Stimulated activated CD8-positive, alpha-beta memory T cell treated with anti-CD3 and anti-CD28 coated beads, Interleukin-15, amount 100 ng/mL, for 1 hour (primary cell): ENCODE data around the gene L3MBTL4.
"Not testable (repeated sequence)": the region's sequence is repeated elsewhere in the genome, so short reads cannot be mapped to it uniquely, and the experiment has no call there.

Source experiments
- DNase-seq: peaks from one replicate; pipeline ENCODE4 v3.0.0-alpha.2; 2020; ENCODE audit warnings: low read depth

Gene L3MBTL4

GRCh38 chr18:6414723-6415417 is at the start of gene L3MBTL4:
Gene L3MBTL4, minus strand, starts transcription at chr18:6414911. Its CDS starts 103,286 bp downstream, at chr18:6311625.
- DNase-seq = no peak

DNA sequence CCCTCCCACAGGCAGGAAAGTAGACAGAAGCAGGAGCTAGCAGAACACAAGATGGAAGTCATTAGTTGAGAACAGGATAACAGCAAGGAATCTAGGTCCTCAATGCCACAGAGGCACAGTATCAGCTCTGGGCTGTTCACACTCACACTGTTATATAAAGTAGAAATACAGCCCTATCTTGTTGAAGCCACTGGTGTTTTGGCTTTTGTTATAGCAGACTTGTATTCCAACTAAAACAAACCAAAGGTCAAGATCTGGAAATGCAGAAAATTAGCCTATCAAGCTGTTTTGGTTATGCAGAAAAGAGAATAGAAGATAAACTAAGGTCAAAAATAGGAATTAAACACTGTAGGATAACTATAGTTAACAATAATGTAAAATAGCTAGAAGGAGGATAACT is 37.5 kb upstream of the L3MBTL4 start:
- no peak for DNase-seq

DNA sequence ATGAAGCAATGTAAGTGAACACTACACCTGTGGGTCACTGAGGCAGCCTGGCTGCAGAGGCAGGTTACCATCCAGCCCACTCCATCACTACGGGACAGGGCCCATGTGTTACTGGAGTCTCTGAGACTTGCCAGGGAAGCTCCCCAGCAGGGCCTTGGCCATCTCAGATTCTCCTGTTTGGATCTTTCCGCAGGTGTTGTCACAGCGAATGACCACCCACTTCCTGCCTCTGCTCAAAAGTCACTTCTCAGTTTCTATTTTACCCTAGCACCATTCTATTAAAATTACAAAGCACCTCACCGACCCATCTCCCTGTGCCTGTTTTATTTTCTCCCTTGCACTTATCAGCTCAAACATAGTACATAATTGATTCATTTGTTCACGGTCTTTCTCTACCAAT is 34.5 kb upstream of the L3MBTL4 start:
- no peak for DNase-seq

- DNase-seq = no peak
Measured at GRCh38 chr18:6444466-6445228, 29.9 kb upstream of the L3MBTL4 start.

- DNase-seq = no peak
Measured at GRCh38 chr18:6441200-6441599, 26.5 kb upstream of the L3MBTL4 start.

DNA sequence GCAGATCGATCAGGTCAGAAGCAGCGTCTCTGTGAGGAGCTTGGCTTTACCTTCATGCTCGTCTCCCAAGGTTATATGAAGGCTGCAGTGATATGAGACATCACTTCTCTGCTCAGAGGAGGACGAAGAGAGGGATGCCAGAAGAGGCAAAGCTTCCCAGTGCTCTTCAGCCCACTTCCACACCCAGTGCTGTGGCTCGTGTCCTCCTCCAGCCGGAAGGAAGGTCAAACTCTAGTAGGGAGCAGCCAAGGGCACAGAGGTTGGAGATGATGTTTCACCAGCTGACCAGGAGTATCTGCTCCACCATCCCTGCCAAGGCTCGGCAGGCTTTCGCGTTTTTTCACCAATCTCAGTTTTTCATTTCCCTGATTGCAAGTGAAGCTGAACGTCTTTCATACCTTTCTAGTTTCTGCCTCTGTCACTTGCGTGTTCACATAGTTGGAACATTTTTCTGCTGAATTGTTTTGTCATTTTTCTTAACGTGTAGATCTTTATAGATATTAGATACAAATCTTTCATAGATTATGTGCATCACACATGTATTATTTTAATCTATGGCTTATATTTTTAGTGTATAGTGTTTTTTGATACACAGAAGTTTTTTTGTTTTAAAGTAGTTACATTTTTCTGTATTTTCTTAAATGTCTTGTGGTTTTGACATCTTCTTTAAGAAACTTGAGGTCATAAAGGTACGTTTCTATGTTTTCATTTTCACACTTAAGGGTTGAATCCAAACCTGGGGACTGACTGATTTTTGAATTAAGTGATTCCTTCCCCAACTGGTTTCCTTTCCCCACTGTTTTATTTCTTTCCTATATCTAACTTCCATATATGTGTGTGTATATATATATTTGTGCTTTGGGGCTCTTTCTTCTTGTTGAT is 23.5 kb upstream of the L3MBTL4 start:
- no peak for DNase-seq

DNA sequence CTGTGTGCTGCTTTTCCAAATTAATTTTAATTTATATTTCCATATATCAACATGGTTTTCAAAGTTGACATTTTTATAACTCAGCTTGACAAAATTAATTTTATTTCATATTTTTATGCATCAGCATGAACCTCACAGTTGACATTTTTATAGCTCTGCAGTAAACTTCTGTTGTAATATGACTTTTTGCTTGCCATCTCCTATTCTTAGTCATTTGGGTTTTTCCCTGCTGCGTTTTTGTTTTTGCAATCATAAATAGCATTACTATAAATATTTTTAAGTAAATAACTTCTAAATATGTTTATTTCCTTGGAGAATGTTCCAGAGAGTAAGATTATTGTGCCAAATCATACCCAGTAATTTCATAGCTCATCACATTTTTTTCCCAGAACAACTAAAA is 21.0 kb upstream of the L3MBTL4 start:
- DNase-seq = no peak

DNA sequence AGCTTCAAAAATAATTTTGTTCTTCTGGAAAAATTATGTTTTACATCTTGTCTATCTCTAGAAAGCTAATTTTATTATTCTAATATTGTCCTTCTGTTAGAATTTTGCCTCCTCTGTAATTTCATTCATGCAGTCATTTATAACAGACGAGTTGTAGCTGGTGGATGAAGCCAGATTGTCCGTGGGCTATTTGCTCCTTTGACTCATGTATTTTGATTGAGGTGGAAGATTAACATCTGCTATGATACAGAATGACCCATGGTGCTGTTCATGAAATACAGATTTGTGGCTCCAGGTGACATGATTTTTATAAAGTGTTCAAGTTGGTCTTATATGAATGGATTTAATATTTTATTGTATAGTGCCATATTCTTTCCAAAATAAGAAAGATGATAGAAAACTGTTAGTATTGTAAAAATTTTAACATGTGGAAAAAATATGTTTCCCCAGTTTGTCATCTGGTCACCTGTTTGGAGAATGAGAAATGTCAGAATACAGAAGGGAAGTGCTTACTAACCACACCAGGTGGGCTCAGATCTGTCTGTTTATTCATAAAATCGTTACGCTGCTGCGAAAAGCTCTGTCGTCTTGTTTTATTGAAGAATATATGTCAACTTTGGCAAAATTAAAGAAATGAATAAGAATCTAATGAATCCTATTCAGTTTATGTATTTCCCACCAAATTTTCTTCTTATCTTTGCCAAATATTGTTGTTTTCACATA is 20.4 kb upstream of the L3MBTL4 start:
- no peak for DNase-seq

- DNase-seq = no peak
Measured at GRCh38 chr18:6434481-6434880, 19.8 kb upstream of the L3MBTL4 start.

DNA sequence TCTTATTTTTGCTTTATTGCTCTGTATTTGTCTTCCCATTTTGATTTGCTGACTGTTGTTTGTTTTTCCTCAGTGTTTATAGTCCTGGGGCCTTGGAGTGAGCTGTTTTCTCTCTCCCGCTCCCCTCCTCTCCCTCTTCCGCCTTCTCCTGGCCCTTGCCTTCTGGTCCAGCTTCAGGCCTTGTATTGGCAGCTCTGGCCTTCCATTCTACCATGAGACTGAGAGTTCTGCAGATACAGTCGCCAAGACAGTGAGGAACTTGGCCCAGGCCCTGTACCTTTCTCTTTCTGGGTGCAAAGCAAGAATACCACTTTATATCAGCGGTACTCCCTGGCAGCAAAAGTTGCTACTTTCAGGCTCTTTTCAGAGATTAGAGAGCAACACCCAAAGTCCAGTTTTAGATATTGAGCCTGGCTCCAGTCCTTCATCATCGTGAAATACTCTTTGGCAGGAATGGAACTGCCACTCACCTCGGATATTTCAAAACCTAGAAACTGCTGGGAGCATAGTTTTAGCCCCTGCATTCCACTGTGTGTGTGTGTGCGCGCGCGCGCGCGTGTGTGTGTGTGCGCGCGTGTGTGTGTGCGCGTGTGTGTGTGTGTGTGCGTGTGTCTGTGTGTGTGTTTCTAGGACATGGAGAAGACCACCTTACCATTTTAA is 17.1 kb upstream of the L3MBTL4 start:
- DNase-seq = no peak

DNA sequence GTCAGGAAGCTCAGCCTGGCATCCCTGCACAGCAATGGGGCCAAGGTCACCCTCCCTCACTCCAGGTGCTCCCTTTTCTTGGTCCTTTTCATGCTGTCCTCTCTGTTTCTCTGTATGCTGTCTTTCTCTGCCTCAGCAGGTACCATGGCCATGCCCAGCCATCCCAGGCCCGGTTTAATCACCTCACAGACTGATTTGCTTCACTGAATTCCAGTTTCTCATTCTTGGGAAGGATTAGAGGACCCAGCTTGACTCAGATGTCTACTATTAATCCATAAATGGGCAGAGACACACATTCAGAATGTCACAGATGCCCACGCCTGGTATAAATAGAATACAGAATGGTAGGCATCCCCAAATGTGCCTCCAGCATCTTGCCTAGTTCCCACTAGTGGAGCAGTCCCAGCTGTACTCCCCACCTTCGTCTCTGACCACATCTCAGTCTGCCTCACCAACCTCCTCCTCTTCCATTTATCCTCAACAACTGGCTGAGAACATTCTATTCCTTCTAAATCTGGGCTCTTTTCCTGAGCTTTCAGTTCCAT is 14.2 kb upstream of the L3MBTL4 start:
- DNase-seq = no peak

GRCh38 chr18:6427286-6427685 is 12.6 kb upstream of the L3MBTL4 start:
- DNase-seq = no peak

DNA sequence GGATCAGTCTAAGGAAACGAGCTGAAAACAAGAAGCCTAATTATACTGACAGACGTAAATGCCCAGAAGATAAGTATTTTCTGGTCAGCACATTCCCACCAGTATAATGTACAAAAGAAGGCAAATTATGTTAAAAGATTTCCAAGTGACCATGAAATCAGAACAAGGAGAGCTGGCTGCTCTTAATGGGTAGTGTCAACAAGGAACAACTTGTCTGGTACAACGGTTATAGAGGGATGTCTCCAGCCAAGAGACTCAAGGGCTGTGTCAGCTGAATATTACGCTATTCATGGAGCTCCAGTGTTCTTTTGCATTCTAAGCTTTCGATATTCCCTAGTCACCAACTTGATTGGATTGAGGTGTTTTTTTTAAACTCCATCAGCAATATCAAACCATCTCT is 8.6 kb upstream of the L3MBTL4 start:
- DNase-seq = no peak

DNA sequence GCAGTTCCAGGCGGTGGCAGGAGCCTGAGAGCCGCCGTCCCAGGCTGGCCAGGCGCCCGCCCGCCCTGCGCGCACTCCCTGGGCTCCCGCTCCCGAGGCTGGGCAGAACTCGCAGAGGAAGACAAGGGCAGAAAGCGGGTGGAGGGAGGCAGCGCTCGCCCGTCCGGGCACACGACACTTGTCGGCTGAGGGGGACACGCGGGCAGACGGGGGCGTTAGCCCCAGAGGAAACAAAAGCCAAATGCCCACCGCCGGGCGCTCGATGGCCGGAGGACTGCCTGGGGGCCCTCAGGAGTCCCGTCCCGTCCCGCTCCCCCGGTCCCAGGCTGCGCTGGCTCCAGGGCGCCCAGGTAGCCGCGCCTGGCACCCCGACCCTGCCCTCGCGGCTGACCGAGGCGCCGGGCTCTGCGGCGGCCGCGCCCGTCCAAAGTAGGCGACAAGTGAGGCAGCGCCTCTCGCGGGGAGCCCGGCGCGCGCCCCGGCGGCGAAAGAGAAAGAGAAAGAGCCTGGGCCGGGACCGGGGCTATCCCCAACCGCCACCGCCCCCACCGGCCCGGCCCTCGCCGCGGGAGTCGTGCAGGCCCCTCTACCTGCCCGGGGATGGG is 491 bp downstream of the L3MBTL4 start:
- DNase-seq = no peak

DNA sequence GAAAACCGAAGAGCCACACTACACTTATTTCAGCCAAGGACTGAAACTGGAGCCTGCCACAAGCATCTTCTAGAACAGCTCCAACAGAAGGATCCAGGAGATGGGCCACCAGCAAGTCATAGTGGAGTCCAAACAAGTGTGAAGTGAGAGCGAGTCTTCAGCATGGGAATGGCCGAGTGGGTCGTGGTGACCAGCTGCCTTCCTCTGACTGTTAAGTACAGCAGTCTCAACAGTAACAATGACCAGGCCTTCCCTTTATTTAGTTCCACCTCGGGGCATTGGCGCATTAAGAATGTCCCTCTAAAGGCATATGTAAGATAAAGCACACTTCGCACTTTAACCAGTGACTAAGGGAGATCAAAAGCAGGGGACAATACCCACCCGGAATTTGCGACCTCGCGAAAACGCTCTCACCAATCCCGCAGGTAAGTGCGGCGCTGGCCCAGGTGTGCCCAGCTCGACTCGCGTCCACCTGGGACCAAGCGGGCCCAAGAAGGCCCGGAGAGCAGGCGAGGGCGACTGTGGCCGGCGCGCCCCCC is 1.1 kb downstream of the L3MBTL4 start:
- DNase-seq = no peak

- DNase-seq = no peak
Measured at GRCh38 chr18:6412933-6413472, 1.7 kb downstream of the L3MBTL4 start.

DNA sequence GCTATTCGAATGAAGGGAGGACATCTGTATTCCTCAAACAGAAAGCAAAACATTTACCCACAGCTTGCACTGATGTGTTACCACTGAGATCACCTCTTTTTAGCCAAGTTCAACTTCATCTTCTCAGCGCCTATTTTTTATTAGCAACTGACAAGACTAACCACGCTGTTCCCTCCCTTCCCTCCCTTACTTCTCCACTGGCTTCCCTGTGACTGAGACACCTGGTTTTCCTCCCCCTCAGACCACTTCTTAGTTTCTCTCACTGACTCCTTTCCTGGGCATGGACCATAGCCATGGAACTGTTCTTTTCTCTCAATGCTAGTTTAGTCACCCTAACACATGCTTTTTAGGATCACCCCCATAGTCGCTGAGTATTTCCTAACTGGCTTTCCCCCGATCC is 3.3 kb downstream of the L3MBTL4 start:
- DNase-seq = no peak

DNA sequence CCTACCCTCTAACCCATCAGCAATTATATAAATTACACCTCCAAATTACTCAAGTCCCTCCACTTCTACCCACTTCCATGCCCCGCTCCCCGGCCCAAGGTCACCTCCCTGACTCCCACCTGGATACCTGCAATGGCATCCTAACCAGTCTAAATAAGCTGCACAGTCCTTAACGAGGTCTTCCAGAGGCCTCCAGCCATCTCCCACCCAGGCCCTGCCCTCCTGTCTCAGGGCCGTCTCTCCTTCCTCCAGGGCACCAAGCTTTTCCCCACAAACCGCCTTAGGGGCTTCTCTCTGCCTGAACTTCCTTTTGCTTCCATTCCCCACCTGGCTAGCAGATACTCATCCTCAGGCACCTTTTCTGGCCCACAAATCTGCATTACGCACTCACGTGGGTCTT is 4.8 kb downstream of the L3MBTL4 start:
- no peak for DNase-seq

DNA sequence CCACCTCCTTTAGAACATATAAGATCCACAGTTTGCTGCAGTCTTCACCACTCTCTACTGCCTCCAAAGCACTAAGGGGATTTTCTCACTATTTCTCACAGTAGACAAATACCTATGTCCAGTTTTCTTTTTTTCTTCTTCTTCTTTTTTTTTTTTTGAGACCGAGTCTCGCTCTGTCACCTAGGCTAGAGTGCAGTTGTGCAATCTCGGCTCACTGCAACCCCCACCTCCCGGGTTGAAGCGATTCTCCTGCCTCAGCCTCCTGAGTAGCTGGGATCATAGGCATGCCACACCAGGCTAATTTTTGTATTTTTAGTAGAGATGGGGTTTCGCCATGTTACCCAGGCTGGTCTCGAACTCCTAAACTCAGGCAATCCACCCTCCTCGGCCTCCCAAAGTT is 6.2 kb downstream of the L3MBTL4 start:
- not testable (repeated sequence) for DNase-seq

- no peak for DNase-seq
Measured at GRCh38 chr18:6406910-6407470, 7.7 kb downstream of the L3MBTL4 start.
